Osteocyte (in vitro differentiated cells): ENCODE measurements around the gene MSANTD4. TPM values are rescaled to one million over a fixed set of nuclear protein-coding genes. Genes with fewer than 3 reads are reported as not detected.
"Not testable (repeated sequence)": the region's sequence is repeated elsewhere in the genome, so short reads cannot be mapped to it uniquely, and the experiment has no call there.

ENCODE experiments used
- DNase-seq: peaks from one replicate; pipeline ENCODE4 v3.0.0; 2021; ENCODE audit warnings: mixed read lengths; ENCODE audit not compliant: unreplicated experiment; ENCODE audit errors: extremely low spot score
- H3K27ac Mint-ChIP-seq: one replicate; pipeline ENCODE4 v1.8.0; 2021; ENCODE audit warnings: mild to moderate bottlenecking, mixed read lengths; ENCODE audit not compliant: unreplicated experiment
- H3K27me3 Mint-ChIP-seq: one replicate; pipeline ENCODE4 v1.8.0; 2021; ENCODE audit warnings: mixed read lengths; ENCODE audit not compliant: unreplicated experiment
- H3K36me3 Mint-ChIP-seq: one replicate; pipeline ENCODE4 v1.8.0; 2021; ENCODE audit warnings: mixed read lengths; ENCODE audit not compliant: unreplicated experiment
- H3K4me1 Mint-ChIP-seq: one replicate; pipeline ENCODE4 v1.8.0; 2021; ENCODE audit warnings: mixed read lengths; ENCODE audit not compliant: unreplicated experiment
- H3K4me3 Mint-ChIP-seq: one replicate; pipeline ENCODE4 v1.8.0; 2021; ENCODE audit warnings: mild to moderate bottlenecking, moderate library complexity, mixed read lengths; ENCODE audit not compliant: unreplicated experiment
- H3K9me3 Mint-ChIP-seq: one replicate; pipeline ENCODE4 v1.8.0; 2021; ENCODE audit warnings: mixed read lengths; ENCODE audit not compliant: unreplicated experiment
- total RNA-seq: library from RNA; stranded (reverse); gene quantifications from 2 replicates; pipeline ENCODE4 v1.2.1, GENCODE V29; 2021
- TF ChIP-seq, protein P1 (sequence below): fragments of 200-600 bp; sonication (generic); IDR thresholded peaks from 2 replicates; pipeline ENCODE4 v1.5.0; 2021; ENCODE audit warnings: antibody characterized with exemption, mild to moderate bottlenecking, moderate library complexity

MSANTD4 gene
- total RNA-seq, 1 donor from 2014 or later: 16.7 TPM

DNA sequence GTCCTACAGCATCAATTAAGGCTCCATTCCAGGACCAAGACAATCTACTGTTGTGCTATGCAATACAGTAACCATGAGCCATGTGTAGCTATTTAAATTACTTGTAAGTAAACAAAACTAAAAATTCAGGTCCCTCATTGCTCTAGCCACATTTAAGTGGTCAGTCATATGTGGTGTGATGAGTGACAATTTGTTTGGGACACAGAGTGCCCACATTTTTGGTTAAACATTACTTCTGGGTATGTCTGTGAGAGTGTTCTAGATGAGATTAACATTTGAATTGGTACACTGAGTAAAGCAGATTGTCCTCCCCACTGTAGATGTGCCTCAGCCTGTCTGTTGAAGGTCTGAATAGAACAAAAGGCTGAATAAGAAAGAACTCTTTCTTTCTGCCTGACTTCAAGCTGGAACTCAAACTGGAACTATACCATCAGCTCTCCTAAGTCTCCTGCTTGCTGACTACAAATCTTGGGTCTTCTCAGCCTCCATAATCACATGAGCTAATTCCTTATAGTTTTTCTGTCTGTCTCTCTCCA, 39.3 kb upstream of the MSANTD4 start:
- no peaks in the 10 kb centered on the region for H3K9me3 Mint-ChIP-seq
- TF ChIP-seq, protein P1, sequence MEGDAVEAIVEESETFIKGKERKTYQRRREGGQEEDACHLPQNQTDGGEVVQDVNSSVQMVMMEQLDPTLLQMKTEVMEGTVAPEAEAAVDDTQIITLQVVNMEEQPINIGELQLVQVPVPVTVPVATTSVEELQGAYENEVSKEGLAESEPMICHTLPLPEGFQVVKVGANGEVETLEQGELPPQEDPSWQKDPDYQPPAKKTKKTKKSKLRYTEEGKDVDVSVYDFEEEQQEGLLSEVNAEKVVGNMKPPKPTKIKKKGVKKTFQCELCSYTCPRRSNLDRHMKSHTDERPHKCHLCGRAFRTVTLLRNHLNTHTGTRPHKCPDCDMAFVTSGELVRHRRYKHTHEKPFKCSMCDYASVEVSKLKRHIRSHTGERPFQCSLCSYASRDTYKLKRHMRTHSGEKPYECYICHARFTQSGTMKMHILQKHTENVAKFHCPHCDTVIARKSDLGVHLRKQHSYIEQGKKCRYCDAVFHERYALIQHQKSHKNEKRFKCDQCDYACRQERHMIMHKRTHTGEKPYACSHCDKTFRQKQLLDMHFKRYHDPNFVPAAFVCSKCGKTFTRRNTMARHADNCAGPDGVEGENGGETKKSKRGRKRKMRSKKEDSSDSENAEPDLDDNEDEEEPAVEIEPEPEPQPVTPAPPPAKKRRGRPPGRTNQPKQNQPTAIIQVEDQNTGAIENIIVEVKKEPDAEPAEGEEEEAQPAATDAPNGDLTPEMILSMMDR: no peak
- no peak for DNase-seq
- H3K27ac Mint-ChIP-seq: no peak overlapping the region
- no peaks in the 10 kb centered on the region for H3K27me3 Mint-ChIP-seq
- H3K4me1 Mint-ChIP-seq: no peaks in the 10 kb centered on the region
- peaks cover 5% of the 10 kb centered on the region for H3K36me3 Mint-ChIP-seq
- H3K4me3 Mint-ChIP-seq: no peak overlapping the region

GRCh38 chr11:106059617-106060016, 37.6 kb upstream of the MSANTD4 start:
- Mint-ChIP-seq H3K9me3 (no peaks in the 10 kb centered on the region), H3K27me3 (no peaks in the 10 kb centered on the region), H3K27ac (no peak overlapping the region), H3K4me1 (no peaks in the 10 kb centered on the region), H3K36me3 (peaks cover 5% of the 10 kb centered on the region), H3K4me3 (no peak overlapping the region)
- TF ChIP-seq, protein P1: no peak
- DNase-seq: no peak

DNA sequence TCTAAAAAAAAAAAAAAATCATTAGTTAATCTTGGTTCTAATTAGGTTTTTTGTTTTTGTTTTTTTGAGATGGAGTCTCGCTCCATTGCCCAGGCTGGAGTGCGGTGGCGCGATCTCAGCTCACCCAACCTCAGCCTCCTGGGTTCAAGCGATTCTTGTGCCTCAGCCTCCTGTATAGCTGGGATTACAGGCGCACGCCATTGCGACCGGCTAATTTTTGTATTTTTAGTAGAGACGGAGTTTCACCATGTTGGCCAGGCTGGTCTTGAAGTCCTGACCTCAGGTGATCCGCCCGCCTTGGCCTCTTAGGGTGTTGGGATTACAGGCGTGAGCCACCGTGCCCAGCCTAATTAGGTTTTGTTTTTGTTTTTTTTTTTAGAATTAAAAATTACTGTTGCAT, 36.3 kb upstream of the MSANTD4 start:
- H3K4me1 Mint-ChIP-seq, H3K9me3 Mint-ChIP-seq, H3K27ac Mint-ChIP-seq, DNase-seq, H3K27me3 Mint-ChIP-seq, H3K4me3 Mint-ChIP-seq: not testable (repeated sequence)
- peaks cover 10% of the 10 kb centered on the region for H3K36me3 Mint-ChIP-seq

DNA sequence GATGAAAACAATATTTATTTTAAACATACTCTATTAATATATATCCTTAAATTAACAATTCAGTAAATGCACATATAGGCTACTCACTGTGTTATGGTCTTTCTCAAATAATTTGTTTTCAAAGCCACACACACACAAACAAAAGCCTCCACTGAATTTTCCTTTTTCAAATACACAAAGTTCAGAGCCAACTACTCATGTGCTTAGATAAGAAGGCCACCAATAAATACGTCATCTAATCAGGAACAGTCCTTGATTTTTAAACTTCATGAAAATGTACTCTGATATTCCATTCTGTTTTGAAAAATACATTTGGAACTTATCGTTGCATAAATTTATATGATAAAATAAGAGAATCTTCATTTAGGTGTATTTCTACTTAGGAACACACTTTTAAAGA, 29.1 kb upstream of the MSANTD4 start:
- TF ChIP-seq, protein P1: no peak
- Mint-ChIP-seq H3K9me3 (no peaks in the 10 kb centered on the region), H3K36me3 (peaks cover 6% of the 10 kb centered on the region), H3K27me3 (no peaks in the 10 kb centered on the region), H3K4me1 (no peaks in the 10 kb centered on the region), H3K4me3 (no peak overlapping the region), H3K27ac (no peak overlapping the region)
- DNase-seq: no peak

DNA sequence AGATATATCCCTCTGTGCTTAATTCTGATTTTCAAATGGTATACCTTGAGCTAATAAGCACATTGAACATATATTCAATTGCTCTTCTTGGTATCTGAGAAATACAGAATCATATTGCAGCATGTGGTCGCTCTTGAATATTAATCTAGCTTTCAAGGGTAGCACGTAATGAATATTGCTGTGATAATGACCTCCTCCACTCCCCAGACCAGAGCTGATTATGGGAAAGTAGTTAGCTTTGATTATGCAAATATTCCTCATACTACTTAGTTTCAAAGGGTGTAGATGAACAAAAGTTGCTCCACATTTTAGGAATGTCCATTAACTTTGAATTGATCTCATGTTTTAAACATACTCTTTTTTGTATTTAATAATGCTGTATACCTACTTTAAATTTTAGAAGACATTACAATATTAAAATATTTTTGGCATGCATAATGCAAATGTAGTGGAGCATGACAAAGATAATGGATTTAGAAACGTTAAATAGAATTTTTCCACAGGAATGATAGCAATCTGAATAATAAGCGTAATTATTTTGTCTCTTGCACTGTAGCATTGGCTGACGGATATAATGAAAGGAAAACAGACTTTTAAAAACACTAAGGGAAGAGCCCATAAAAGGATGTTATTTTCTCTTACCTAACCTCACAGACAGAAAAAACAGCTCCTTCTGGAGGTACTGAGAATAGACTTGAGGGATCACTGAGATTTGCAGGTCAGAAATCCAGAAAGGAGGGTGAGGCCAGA, 27.9 kb upstream of the MSANTD4 start:
- H3K9me3 Mint-ChIP-seq: no peaks in the 10 kb centered on the region
- no peak overlapping the region for H3K4me3 Mint-ChIP-seq
- H3K27ac Mint-ChIP-seq: no peak overlapping the region
- DNase-seq: no peak
- H3K4me1 Mint-ChIP-seq: no peaks in the 10 kb centered on the region
- H3K27me3 Mint-ChIP-seq: no peaks in the 10 kb centered on the region
- H3K36me3 Mint-ChIP-seq: peaks cover 6% of the 10 kb centered on the region
- TF ChIP-seq, protein P1: no peak
